Stimulated activated CD8-positive, alpha-beta memory T cell treated with anti-CD3 and anti-CD28 coated beads, Interleukin-15, amount 100 ng/mL, for 1 hour (primary cell): Measurements from ENCODE around the gene SH3BP5.
A peak's percentile ranks its signal among the peaks of the same experiment; 100 is the strongest.

Experiments
- DNase-seq: peaks from one replicate; pipeline ENCODE4 v3.0.0-alpha.2; 2020; ENCODE audit warnings: low read depth

The SH3BP5 gene

DNA sequence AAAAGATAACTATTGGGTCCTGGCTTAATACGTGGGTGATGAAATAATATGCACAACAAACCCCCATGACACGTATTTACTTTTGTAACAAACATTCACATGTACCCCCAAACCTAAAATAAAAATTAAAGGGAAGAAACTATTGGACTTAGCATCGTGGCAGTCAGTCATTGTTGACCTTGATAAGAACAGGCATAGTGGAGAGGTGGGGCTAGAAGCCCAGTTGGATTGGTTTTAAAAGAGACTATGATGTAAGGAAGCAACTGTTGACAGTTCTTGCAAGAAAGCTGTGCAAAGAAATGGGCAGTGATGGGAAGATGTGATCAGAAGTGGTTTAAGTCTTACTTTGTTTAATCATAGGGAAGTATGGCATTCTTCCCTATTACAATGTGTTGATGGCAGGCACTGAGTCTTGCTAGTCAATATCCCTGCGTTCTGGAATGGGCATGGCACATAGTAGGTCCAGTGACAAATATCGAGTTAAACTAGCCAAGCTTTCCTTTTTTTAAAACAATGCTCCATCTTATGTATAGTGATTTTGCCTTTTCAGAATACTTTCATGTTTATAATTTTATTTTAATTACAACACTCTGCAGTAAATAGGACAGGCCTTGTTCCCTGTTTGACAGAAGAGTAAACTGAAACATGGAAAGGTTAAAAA is 88.4 kb downstream of the SH3BP5 start:
- DNase-seq, result no peak

DNA sequence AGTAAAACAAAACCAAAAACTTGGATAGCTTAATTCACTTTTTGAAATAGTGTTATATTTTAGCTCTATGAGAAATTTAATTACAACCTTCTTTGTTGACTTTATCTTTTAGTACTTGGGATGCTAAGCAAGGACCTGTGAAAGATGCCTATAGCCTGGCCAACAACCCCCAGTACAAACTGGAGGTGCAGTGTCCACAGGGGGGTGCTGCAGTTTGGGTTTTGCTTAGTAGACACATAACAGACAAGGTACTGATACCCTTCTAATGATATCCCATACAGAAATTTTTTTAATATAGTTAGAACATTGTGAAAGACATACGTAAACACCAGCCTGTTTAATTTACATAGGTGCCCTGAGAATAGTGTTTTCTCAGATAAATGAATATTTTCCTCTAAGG is 91.0 kb downstream of the SH3BP5 start:
- DNase-seq, result peak; percentile 10

- no peak for DNase-seq
These were observed 103.1 kb downstream of the SH3BP5 start for GRCh38 chr3:15229262-15229661.

DNA sequence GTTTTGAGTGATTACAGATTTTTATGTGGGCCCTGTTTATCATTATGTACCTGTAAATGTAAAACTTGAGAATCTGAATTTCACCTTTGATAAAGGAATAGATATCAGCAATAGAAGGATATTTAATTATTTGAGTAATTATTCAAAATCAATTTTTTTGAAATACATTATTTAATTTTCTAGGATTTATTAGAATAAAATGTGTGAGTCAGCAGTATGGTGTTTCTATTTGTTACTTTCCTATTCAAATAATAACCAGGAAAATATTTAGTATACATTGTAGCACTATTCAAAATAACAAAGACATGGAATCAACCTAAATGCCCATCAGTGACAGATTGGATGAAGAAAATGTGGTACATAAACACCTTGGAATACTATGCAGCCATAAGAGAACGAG is 104.2 kb downstream of the SH3BP5 start:
- no peak for DNase-seq

DNA sequence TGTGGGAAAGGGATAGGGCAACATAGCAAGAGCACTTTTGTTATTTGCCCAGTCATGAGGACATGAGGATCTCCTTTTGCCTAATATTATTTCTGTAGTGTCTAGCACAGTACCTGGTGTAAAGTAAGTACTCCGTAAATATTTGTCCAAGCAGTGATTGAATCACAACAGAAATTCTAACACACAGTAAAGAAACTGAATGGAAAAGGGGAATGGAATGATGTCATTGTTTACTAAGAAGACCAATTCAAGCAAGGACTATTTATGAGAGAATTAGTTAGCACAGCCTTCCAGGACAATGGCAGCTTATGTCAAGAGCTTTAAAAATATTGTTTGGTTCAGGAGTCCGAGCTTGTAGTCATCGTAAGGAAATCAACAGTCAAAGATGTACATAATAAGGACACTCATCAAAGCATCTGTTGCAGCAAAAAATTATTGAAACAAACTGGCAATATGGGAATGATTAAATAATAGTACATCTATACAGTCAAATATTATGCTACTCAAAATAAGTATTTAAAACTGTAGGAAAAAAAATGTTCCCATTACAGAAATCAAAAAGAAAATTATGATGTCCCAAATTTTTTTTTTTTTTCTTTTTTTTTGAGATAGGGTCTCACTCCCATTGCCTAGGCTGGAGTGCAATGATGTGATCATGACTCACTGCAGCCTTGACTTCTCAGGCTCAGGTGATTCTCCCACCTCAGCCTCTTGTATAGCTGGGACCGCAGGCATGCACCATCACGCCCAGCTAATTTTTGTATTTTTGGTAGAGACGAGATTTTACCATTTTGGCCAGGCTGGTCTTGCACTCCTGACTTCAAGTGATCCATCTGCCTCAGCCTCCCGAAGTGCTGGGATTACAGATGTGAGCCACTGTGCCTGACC is 108.5 kb downstream of the SH3BP5 start:
- no peak for DNase-seq

GRCh38 chr3:15221574-15222217 is 110.7 kb downstream of the SH3BP5 start:
- DNase-seq, result no peak

DNA sequence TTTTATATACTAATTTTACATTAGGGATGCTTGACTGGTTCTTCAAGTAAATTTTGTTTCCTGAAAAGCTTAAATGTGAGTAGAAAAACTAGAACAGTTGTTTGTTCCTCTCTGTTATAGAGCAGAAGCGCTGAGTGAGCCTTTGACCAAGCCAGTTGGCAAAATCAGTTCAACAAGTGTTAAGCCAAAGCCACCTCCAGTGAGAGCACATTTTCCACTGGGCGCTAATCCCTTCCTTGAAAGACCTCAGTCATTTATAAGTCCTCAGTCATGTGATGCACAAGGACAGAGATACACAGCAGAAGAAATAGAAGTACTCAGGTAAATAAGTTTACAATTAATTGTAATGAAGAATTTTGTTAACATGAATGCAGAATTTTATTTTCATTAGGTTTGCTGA is 111.7 kb downstream of the SH3BP5 start:
- DNase-seq, result no peak

DNA sequence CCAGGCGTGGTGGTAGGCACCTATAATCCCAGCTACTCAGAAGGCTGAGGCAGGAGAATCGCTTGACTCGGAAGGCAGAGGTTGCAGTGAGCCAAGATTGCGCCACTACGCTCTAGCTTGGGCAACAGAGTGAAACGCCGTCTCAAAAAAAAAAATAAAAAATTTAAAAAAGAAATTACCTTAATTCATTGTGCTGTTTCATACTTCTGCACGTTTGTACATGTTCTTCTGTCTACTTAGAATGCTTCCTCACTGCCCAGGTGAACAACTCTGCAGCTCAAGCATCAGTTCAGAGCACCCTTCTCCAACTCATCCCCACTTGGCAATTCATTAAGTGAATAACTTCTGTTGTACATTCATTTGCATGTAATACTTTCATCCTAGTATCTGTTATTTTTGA is 112.3 kb downstream of the SH3BP5 start:
- DNase-seq, result no peak

DNA sequence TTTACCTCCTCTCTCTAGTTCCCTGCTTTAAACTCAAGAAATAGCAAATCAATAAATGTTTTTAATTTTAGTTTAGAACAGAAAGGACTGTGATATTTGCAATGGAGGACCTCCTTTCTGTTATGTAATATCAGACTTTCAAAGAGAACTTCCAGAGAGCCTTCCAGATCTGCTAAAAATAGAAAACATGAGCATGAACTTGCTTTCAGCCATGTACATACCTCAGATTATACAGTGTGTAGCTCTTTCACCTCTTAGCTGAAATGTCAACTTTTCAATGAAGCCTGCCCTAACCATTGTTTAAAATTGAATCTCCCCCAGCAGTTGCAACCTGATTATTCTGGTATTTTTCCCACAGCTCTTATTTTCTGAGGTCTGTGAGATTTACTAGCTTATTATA is 113.7 kb downstream of the SH3BP5 start:
- DNase-seq, result no peak

- no peak for DNase-seq
These were observed 114.5 kb downstream of the SH3BP5 start for GRCh38 chr3:15217841-15218267.

GRCh38 chr3:15217011-15217671 is 115.2 kb downstream of the SH3BP5 start:
- DNase-seq, result no peak

- DNase-seq, result no peak
These were observed 115.9 kb downstream of the SH3BP5 start for GRCh38 chr3:15216501-15216900.

GRCh38 chr3:15215996-15216395 is 116.4 kb downstream of the SH3BP5 start:
- no peak for DNase-seq

GRCh38 chr3:15214758-15215157 is 117.6 kb downstream of the SH3BP5 start:
- DNase-seq, result no peak

DNA sequence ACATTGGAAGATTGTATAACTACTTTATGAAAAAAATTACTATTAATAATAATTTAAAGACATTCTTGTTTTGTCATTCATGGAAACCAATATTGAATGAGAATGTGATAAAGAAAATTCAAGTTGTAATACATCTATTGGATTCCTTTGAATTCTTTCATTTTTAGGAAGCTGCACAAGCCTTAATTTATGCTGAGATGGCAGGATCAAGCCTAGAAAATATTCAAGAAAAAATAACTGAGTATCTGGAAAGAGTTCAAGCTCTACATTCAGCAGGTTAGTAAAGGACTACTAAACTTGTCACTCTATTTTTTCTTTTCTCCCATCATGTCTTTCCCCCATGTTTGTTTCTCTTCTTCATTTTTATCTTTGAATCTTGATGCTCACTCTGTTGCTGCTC is 120.4 kb downstream of the SH3BP5 start:
- DNase-seq, result no peak

- DNase-seq, result no peak
These were observed 124.4 kb downstream of the SH3BP5 start for GRCh38 chr3:15207836-15208504.

GRCh38 chr3:15206662-15207576 is 125.5 kb downstream of the SH3BP5 start:
- no peak for DNase-seq

- DNase-seq, result peak; percentile 81
These were observed 126.3 kb downstream of the SH3BP5 start, which contains the start of gene CAPN7 for GRCh38 chr3:15205934-15206661. TSS of gene CAPN7 (plus strand) at chr3:15206246. CDS start at chr3:15206496, 250 bp downstream.

GRCh38 chr3:15205482-15205933 is 126.9 kb downstream of the SH3BP5 start:
- no peak for DNase-seq
